HG03159 (cell line): ENCODE measurements around the gene MYO16.
"Not testable (repeated sequence)": the region's sequence is repeated elsewhere in the genome, so short reads cannot be mapped to it uniquely, and the experiment has no call there.

Source experiments
- ATAC-seq: cut with Tn5 transposase; IDR thresholded peaks from one replicate; pipeline ENCODE4 v1.9.1; 2021; ENCODE audit warnings: mild to moderate bottlenecking, moderate library complexity; ENCODE audit not compliant: unreplicated experiment

The MYO16 gene

DNA sequence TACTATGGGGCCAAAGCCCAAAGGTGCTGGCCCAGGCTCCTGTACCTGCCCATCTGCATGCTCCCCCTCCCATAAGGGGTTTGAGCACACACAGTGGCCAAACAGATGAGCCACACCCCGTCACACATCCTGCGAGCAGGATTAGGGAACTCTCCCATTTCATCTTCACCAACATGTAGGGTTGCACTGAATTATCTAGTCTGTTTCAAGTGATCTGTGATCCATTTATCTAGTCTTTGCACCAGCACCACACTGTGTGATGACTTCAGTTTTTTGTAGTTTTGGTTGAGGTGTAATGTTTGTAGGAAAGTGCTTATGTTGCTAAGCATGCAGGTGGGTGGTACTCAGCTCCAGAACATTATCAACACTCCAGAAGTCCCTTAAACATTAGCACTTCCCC is 249.3 kb downstream of the MYO16 start:
- no peak for ATAC-seq

DNA sequence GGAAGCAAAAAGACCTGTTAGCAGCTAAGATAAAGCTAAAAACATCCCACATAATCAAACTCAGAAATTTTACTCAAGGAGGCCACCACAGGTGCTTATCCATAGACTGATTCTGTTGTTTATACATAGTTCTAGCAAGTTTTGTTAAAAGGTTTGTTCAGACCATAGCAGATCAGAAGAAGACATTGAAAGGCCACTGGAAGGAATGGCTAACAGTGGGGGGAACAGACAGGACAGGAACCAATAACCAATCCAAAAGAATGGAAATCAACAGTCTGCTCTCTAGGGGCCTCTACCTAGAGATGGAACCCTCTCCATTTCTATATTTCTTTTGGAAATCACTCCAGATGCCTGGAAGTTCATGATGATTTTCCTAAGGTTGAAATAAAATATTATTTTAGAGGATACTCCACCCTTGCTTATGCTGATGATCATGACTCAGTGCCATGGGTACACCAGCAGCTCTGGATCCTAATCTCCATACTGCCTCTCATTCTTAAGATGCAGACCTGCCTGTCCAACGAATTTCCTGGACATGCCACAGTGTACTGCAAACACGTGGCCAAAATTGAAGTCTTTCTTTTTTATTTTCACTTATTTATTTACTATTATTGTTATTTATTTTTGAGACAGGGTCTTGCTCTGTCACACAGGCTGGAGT is 260.0 kb downstream of the MYO16 start:
- no peak for ATAC-seq

DNA sequence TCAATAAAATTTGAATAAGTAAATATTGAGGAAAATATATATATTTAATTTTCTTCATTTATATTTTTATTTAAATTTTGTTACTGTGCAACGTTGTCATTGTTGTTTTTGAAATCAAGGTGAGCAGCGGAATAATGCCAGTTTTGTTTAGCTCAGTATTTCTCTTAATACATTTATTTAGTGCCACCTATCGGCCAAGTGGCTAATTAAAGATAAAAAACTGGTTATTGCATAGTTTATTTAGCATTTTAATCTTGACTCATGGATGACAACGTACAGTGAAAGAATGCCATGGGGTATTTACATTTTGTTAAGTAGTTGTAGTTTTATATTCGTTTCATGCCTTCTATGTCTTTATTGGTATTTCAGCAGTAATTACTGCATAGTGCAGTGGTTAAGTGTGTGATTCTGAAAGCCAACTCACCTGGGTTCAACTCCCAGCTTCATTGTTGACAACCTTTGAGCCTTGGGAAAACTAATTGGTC is 265.9 kb downstream of the MYO16 start:
- ATAC-seq, result peak; percentile 55

DNA sequence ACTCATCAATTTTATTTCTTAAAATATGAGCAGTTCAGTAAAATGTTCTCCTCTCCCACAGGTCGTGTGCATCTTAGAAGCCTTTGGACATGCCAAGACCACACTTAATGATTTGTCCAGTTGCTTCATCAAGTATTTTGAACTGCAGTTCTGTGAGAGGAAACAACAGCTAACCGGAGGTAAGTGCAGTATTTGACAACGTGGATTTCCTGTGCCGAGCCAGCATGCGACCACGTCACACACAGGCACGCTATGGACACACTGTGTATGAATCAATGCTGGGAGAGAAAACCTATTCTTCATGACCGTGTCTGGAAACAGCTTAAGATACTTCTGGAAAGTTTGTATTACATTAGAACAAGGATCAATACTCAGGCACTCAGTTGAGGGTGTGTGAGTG is 268.5 kb downstream of the MYO16 start:
- no peak for ATAC-seq

DNA sequence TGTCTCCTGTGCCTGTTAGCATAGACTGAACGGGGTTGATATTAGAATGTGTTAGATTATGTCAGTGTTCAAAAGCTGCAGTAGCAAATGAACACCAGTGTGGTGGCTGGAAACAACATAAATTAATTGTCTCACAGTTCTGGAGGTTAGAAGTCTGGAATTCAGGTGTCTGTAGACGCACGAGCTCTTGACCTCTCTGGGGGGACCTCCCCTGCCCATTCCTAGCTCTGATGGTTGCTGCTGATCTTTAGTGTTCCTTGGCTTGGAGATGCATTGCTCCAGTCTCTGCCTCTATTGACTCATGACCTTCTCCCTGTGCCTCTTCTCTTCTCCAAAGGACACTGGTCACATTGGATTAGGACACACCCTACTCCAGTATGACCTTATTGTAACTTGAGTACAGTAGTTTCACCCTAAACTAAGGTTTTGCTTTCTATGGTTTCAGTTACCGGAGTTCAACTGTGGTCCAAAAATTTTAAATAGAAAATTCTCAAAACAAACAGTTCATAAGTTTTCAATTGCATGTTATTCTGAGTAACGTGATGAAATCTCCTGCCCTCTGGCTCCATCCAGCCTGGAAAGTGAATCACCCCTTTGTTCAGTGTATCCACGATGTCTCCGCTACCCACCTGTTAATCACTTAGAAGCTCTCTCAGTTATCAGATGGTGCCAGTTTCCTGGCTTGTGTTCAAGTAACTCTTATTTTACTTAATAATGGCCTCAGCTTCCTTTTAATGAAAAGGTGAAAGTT is 273.2 kb downstream of the MYO16 start:
- ATAC-seq, result no peak

DNA sequence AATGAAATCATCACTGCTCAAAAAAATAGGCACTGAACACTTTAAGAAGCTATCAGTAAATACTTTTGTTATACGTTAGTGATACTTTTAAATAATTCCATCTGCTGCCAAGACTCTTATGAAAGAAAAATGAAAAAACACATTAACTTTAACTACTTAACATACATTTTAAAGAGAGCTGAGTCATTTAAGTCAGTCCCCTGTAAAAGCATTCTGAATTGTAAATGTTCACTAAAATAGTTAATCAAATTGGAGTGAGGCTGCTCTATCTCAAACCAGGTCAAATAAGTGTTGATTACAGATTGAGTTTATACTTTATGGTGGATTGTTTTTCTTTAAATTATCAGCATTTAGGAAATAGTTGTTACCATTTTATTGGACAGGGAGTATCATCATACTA is 274.2 kb downstream of the MYO16 start:
- no peak for ATAC-seq

DNA sequence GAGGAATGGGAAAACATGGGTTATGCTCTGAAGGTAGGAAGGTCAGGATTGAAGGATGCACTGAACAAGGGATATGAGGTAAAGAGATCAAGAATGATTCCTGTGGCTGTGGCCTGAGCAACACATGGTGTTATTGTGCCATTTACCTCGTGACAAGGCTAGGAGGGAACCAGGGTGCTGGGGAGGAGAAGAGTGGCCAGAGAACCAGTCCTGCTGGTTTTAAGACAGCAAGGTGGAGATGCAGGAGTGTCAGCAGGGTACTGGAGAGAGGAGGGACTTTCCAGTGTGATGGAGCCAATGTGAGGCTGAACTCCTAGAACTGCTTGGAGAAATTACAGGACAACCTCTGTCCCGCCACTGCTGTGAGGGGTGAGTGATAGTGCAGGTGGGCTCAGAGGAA is 282.4 kb downstream of the MYO16 start:
- no peak for ATAC-seq

DNA sequence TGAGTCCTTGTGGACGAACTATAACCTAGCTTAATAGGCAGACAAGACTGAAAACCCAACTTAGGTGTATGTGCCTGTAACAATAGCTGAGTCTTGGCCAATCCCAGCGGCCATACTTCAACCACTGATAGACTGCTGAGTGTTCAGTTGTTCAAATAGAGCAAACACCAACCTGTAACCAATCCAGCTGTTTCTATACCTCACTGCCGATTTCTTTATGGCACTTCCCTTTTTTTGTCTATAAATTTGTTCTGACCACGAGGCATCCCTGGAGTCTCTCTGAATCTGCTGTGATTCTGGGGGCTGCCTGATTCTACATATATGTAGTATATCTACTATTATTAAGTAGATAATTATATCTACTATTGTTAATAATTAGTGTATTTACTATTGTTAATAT is 284.3 kb downstream of the MYO16 start:
- not testable (repeated sequence) for ATAC-seq

DNA sequence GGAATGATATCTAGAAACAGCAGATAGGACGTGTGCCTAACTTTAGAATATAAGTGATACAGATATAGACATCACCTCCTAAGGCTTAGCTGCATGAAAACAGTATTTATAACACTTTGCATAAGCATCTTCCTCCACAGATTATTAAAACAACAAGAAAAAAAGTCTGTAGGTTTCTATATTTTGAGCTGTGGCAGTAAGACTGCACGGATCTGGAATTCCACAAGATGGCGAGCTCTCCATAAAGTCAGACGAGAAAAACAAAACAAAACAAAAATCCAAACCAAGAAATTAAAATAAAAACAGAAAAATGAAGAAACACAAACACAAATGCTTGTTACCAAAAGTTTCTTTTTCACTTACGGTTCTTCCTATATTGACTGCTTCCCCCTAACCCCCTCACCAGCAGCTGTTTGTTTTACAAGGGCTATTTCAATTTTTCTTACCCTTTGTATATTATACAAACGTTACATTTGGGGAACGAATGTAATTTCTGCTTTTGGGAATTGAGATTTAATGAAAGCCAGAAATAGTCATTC is 285.8 kb downstream of the MYO16 start:
- peak; percentile 37 for ATAC-seq

DNA sequence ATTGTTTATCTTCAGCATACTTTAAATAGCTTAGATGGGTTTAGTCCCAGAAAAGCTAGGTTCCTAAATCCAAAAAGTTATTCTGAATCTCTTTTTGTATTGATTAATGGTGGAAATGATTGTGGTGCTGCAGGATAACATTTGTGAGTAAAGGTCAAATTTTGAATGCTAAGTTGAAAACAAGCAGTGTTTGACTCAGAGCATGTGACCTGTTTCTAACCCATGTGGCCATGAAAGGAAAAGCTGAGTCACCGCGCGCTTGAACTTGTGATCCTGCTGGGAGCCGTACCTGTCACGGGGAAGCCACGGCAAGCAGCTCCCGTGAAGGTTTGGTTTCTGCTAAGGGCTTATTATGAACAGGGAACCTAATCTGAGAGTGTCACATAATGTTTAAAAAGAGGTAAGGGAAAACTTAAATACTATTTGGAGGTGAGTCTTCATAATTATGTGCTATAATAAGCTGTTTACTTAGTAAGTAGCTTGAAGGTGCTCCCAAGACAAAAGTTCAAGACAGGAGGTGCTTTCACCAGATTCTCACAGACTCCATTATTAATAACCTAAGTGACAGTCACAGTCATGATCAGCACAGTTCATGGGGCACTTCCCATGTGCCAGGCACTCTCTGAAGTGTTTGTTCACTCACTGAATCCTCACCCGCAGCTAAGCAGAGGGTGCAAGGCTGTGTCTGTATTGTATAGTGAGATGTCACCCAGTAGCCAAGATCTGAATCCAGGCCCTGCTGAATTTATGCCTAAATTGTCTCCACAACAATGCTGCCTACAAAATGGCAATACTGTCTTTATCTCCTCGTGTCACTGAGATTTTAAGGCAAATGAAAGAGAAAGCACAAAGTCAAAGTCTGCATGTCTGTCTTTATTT is 286.5 kb downstream of the MYO16 start:
- peak; percentile 95 for ATAC-seq

DNA sequence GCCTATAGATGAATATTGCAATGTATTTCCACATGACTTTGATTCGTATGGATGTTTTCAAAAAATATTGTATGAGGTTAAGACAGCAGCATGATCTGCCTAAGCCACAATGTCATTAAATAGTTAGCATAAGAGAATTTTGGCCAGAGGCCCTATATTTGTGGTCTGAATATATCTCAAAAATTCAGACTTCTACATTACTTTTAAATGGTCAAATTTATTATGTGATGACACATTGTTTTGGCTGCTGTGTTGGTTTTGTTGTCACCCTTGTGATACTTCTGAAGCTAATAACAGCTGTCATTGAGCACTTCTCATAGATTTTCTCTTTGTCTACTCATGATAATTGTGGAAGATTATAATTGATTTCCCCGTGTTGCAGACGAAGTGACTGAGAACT is 288.2 kb downstream of the MYO16 start:
- no peak for ATAC-seq

DNA sequence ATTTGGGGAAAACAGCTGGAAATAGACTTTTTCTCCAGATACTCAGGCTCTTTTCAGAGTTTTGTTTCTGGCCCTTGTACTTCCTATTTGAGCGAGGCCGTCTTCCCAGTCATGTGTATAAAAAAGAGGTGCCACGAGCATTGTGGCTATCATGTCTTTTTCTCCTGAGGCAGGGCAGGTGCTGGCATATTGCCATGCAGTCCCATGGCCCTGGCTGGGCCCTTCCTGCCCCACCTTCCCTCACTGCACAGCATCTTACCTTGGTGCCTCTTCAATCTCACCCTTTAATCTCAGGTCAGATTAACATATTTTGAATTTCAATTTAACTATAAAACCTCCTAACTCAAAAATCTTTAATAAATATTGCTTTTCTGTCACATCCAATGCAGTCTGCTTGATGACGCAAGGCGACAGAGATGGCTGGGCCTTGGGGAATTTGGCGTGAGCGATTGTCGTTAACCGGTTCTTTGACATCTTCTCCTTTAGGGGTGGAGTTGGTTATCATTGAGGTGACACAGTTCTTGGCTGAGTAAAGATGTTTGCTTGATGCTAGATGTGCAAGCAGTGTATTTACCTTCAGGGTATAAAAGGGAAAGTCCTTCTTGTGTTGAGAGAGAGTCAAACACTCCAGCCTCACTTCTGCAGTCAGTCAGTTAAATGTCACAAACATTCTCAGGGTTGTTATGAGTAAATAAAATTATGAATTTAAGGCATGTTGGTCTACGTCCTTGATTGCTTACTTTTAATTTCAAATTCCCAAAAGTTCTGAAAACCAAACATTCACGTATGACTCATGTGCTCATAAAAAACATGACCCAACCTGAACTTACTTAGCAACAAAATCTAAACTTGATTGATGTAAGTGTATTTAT is 289.9 kb downstream of the MYO16 start:
- no peak for ATAC-seq

DNA sequence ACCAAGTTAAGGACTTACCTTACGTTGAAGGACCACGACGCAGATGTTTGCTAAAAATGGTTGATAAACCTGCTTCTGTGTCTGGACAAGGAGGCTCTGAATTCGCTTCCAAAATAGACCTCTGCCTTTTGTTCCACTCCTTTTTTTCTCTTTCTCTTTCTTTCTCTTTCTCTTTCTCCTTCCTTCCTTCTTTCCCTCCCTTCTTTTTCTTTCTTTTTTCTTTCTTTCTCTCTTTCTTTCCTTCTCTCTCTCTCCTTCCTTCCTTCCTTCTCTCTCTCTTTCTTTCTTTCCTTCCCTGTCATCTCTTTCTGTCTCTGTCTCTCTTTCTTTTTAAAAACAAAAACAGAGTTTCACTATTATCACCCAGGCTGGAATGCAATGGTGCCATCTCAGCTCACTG is 290.7 kb downstream of the MYO16 start:
- no peak for ATAC-seq

DNA sequence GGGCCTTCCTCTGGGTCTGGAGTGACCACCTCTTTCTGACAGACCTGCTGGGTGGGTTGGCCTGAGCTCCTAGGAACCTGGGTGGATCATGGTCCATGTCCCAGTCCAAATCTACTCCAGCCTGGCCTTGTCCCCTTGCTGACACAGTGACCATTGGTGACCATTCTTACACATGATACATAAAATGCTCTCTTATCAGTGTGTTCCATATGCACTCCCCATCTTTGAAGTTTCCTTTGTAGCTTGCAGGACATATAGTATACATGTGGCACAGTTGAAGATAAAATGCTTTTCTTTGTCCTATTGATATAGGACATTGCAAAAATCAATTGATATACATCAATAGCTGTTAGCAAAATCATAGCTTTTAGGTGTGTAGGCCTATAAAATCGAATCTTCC is 291.8 kb downstream of the MYO16 start:
- ATAC-seq, result no peak

DNA sequence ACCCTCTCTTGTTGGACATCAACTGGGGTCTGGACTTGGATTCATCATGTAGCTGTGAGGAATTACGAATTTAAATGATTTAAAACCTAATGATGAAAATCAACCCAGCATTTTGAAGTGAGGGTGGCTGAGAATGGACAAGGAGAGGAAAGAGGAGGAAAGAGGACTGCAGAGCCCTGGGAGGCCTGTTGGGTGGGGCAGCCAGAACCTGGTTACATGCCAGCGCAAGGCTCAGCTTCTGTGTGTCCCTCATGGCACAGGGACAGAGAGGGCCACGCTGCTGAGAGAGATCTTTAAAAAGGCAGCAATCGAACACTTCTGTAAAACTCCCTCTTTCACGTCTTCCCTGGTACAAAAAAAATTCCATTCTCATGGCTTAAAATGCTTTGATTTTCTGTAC is 292.7 kb downstream of the MYO16 start:
- no peak for ATAC-seq

DNA sequence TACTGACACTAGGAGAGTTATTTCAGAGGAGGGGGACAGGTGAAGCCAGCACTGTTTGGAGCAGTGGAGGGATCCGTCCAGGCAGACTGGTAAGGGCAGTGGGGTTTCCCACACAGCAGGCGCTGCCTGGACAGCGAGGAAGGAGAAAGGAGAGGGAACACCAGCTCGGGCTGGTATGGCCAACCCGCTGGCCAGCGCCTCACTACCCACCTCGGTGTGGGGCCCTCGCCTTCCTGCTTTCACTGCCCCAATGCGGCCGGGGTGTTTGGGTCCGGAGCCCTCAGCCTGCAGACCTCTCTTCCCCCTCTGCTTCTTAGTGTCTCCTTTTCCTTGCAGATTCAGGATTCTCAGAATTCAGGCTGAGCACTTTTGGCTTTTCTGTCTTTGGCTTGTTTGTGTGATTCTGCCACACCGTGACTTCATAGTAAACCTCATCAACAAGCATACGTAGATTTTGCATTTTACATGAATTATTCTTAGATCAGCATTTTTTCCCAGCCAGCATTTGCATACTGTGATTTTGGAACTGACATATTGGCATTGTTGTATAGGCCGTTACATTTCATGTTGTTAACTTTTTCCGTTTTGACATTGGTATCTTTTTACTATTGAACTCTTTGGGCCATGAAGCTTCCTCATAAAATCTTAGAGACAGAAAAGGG is 294.1 kb downstream of the MYO16 start:
- no peak for ATAC-seq

DNA sequence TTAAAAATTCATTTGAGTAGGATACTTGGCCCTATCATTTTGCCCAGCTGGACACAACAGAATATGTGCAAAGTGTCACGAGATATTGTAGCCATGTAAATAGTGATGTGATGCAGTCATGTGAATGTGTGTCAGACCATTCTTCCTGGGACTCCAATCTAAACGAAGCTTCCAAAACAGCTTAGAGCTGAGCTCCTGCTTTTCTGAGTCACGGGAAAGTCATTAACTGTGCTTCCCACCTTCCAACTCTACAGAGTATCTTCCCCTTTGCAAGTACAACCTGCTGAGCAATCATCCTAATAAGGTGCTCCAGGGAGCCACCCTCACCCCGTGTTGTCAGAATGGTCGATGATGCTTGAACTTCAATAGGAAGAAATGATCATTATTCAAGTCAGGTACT is 294.7 kb downstream of the MYO16 start:
- ATAC-seq, result no peak

DNA sequence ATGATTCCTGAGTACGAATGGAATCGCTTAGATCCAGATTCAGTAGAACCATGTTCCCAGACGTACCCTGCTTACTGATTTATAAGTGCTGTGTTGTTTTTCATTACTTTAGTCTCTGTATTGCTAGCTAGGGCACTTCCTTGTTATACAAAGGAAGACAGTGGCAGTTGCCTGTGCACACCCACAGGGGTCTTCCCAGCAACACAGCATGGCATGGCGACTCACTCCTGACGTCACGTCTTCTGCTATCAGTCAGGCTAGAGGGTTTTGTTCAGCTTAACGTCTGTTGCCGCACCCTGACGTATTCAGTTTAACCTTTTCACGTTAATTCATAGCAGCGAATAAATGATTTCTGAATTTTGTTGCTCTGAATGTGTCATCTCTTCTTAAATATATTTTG is 295.1 kb downstream of the MYO16 start:
- no peak for ATAC-seq

DNA sequence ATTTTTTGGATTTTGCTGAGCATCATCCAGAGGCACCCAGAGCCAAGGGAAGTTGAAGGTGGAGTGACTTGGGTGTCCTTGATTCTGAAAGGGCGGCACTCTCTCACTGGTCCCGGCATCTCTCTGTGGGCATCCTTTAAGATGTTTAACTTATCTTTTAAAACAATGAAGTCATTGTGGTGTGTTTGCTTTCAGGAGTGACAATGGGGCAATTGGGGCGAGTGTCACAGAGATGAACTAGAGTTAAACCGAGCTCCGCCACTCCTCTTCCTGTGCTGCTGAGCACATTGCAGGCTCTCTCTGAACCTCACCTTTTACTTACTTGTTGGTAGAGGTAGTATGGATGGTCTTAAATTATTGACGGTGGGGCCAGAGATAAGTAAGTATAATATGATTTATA is 295.7 kb downstream of the MYO16 start:
- no peak for ATAC-seq

DNA sequence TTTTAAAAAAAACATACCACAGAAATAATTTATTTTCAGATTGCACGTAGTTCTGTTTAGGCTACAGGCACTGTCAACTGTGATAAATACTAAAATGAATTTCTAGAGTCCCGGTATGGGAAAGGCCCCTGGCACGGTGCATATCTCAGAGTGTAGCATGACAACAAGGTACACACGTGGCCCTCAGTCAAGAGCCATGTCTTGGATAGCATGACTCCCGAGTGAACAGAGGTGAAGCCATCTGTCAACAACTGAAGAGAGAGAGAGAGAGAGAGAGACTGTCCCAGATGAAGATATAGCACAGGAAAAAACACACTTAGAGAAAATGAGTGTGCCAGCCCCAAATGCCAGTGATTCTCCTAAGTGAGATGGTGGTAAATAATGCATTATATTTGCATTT is 297.5 kb downstream of the MYO16 start:
- no peak for ATAC-seq
